Measurements from ENCODE around the gene FBN2.

DNA sequence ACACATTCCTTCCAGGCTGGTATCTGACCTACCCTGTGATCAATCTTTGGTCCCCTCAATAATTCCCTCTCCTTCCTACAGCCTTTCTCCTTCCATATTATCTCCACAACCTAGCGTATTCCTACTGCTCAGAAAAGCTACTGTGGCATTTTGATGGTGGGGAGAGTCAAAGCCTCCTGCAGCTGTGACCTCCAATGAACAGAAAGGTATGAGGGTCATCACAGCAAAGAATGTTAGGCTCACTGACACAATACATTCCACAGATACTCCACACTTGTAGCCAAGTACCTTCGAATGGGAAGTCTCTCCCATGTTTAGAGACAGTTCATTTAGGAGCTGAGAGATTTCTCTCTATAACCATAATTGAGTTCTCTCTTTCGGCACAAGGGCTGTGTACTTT, 5.9 kb downstream of the FBN2 start:
- TF ChIP-seq EZH2 (IDR thresholded peaks at IDR 0.05; ENCODE audit: borderline replicate concordance, low read depth, low read length, poor library complexity, severe bottlenecking): no peak
- TF ChIP-seq, protein P1, sequence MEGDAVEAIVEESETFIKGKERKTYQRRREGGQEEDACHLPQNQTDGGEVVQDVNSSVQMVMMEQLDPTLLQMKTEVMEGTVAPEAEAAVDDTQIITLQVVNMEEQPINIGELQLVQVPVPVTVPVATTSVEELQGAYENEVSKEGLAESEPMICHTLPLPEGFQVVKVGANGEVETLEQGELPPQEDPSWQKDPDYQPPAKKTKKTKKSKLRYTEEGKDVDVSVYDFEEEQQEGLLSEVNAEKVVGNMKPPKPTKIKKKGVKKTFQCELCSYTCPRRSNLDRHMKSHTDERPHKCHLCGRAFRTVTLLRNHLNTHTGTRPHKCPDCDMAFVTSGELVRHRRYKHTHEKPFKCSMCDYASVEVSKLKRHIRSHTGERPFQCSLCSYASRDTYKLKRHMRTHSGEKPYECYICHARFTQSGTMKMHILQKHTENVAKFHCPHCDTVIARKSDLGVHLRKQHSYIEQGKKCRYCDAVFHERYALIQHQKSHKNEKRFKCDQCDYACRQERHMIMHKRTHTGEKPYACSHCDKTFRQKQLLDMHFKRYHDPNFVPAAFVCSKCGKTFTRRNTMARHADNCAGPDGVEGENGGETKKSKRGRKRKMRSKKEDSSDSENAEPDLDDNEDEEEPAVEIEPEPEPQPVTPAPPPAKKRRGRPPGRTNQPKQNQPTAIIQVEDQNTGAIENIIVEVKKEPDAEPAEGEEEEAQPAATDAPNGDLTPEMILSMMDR (conservative IDR thresholded peaks at IDR 0.05; ENCODE audit: low read depth, low read length): no peak

Measured in A673 (cell line).